Keratinocyte (primary cell): ENCODE data around the gene TMEM132D. TPM values are rescaled to one million over a fixed set of nuclear protein-coding genes. Genes with fewer than 3 reads are reported as not detected.

ENCODE experiments used
- DNase-seq: peaks from one replicate; pipeline ENCODE4 v3.0.0-alpha.2; 2011; ENCODE audit warnings: low read depth, missing footprints, low spot score
- FAIRE-seq: peaks from 2 replicates; lab custom pipeline; 2011; peaks lifted over from hg19 to GRCh38; lab: Jason Lieb, UNC
- H2AFZ ChIP-seq: 2 replicates; pipeline ENCODE4 v1.6.0; 2012; ENCODE audit warnings: low read length, control low read depth, inconsistent platforms; ENCODE audit not compliant: control insufficient read depth
- H3K27ac ChIP-seq: 2 replicates; pipeline ENCODE4 v1.5.1; 2011; ENCODE audit warnings: low read length; ENCODE audit not compliant: control insufficient read depth, insufficient read depth
- H3K27me3 ChIP-seq: 3 replicates; pipeline ENCODE4 v1.6.0; 2011; ENCODE audit warnings: low read length; ENCODE audit not compliant: control insufficient read depth, insufficient read depth; ENCODE audit errors: extremely low read depth
- H3K36me3 ChIP-seq, 2 experiments: 2 replicates in 1 of 2; 3 replicates in 1 of 2; pipeline ENCODE4 v1.5.1; 2011; ENCODE audit warnings: low read length in 2 of 2, mild to moderate bottlenecking in 1 of 2; ENCODE audit not compliant: control insufficient read depth in 2 of 2, insufficient read depth in 2 of 2; ENCODE audit errors: extremely low read depth in 1 of 2
- H3K4me1 ChIP-seq: 3 replicates; pipeline ENCODE4 v1.5.1; 2011; ENCODE audit warnings: low read length; ENCODE audit not compliant: control insufficient read depth, insufficient read depth; ENCODE audit errors: extremely low read depth
- H3K4me2 ChIP-seq: 3 replicates; pipeline ENCODE4 v1.6.0; 2011; ENCODE audit warnings: low read depth, low read length; ENCODE audit not compliant: control insufficient read depth, insufficient read depth; ENCODE audit errors: extremely low read depth
- H3K4me3 ChIP-seq, 3 experiments: fragments of 200-600 bp in 1 of 3; sonication (generic) in 1 of 3; 2 replicates in 2 of 3; 3 replicates in 1 of 3; pipeline ENCODE4 v1.5.1; 2011 to 2016; ENCODE audit warnings: low read length in 3 of 3, mild to moderate bottlenecking in 3 of 3, control low read depth in 2 of 3, inconsistent platforms in 1 of 3, low read depth in 1 of 3, mixed read lengths in 1 of 3, mixed run types in 1 of 3, moderate library complexity in 1 of 3; ENCODE audit not compliant: control insufficient read depth in 2 of 3, insufficient read depth in 2 of 3; ENCODE audit errors: extremely low read depth in 1 of 3
- H3K79me2 ChIP-seq: 2 replicates; pipeline ENCODE4 v1.6.0; 2012; ENCODE audit warnings: low read length; ENCODE audit not compliant: control insufficient read depth, insufficient read depth
- H3K9ac ChIP-seq: 3 replicates; pipeline ENCODE4 v1.6.0; 2011; ENCODE audit warnings: low read length; ENCODE audit not compliant: control insufficient read depth, insufficient read depth; ENCODE audit errors: extremely low read depth
- H3K9me1 ChIP-seq: 3 replicates; pipeline ENCODE4 v1.6.0; 2011; ENCODE audit warnings: low read length; ENCODE audit not compliant: control insufficient read depth, insufficient read depth; ENCODE audit errors: extremely low read depth
- H3K9me3 ChIP-seq: 2 replicates; pipeline ENCODE4 v1.5.1; 2012; ENCODE audit warnings: low read depth, low read length; ENCODE audit not compliant: control insufficient read depth
- H4K20me1 ChIP-seq: 3 replicates; pipeline ENCODE4 v1.6.0; 2011; ENCODE audit warnings: low read length; ENCODE audit not compliant: control insufficient read depth, insufficient read depth; ENCODE audit errors: extremely low read depth
- EZH2 ChIP-seq: IDR thresholded peaks from one replicate; pipeline ENCODE4 v1.6.1; 2012; ENCODE audit warnings: inconsistent platforms, mild to moderate bottlenecking, low read length, moderate library complexity
- dilution Hi-C: fragments of 300-500 bp; cut with MboI; formaldehyde crosslinking; loops from one replicate; pipeline ENCODE4 v1.7.0; 2020; ENCODE audit warnings: low sequenced_read_pairs; ENCODE audit not compliant: extremely low pct_ligation_motif_present
- polyA plus RNA-seq, 5 experiments: library from polyadenylated mRNA; depleted of rRNA in 3 of 5; stranded (reverse) in 3 of 5; stranded (forward) in 1 of 5; unstranded in 1 of 5; fragments of >200 nt; gene quantifications; 1 replicate in 1 of 5; 2 replicates in 3 of 5; 3 replicates in 1 of 5; pipeline versions ENCODE4 v1.2.1 to v1.2.3, GENCODE V29; 2011 to 2012; ENCODE audit warnings: missing spikeins in 2 of 5, low read depth in 1 of 5, low replicate concordance in 1 of 5
- TF ChIP-seq, protein P1 (sequence below), 3 experiments: IDR thresholded peaks in 1 of 3; conservative IDR thresholded peaks in 1 of 3; optimal IDR thresholded peaks in 1 of 3; 2 replicates in 2 of 3; 3 replicates in 1 of 3; pipeline versions ENCODE3 to v1.5.1; 2011; ENCODE audit warnings: low read length in 3 of 3, mild to moderate bottlenecking in 3 of 3, moderate library complexity in 2 of 3, control low read depth in 1 of 3, inconsistent platforms in 1 of 3; ENCODE audit not compliant: insufficient read depth in 2 of 3; ENCODE audit errors: extremely low read depth in 1 of 3

TMEM132D gene
- polyA plus RNA-seq, 1 donor (not counting 4 experiments of a cell fraction or from before 2014, with no cell fraction given), result not detected

DNA sequence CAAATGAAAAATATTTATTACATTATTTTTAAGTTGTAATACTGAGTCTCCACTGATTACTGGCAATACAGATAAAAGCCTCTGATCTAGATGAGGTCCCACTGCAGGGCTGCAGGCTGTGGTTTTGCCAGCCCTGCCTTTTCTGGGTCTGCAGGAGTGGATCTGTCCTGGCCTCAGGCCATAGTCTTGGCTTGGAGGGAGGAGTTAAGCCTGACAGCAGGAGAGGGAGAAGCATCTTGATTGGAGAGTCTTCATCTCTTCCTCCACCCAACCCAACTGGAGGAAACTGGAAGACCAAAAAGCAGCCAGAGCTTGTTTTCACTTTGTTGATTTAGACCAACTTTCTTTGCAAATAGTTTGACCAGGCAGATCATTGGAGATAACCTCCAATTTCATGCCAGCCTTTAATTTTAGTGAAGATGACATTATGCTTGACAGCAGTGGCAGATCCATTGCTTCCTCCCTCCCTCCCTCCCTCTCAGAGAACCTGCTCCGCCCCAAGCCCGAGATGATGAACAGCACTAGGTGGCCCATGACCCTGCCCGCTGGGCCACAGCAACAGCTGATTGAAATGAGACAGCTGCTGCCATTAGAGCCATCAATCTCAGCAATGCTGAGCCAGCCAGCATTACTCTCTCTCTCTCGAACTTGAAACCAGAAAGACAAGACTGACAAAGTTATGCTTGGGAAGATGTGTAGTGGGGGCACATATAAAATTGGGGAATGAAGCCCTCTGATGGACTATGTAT lies 828.2 kb downstream of the TMEM132D start:
- FAIRE-seq, result no peak
- H3K27me3 ChIP-seq, result no peaks in the 10 kb centered on the region
- no peak for TF ChIP-seq EZH2
- TF ChIP-seq, protein P1, sequence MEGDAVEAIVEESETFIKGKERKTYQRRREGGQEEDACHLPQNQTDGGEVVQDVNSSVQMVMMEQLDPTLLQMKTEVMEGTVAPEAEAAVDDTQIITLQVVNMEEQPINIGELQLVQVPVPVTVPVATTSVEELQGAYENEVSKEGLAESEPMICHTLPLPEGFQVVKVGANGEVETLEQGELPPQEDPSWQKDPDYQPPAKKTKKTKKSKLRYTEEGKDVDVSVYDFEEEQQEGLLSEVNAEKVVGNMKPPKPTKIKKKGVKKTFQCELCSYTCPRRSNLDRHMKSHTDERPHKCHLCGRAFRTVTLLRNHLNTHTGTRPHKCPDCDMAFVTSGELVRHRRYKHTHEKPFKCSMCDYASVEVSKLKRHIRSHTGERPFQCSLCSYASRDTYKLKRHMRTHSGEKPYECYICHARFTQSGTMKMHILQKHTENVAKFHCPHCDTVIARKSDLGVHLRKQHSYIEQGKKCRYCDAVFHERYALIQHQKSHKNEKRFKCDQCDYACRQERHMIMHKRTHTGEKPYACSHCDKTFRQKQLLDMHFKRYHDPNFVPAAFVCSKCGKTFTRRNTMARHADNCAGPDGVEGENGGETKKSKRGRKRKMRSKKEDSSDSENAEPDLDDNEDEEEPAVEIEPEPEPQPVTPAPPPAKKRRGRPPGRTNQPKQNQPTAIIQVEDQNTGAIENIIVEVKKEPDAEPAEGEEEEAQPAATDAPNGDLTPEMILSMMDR (optimal IDR thresholded peaks at IDR 0.05 in 1 of 3, IDR thresholded peaks at IDR 0.05 in 1 of 3, conservative IDR thresholded peaks at IDR 0.05 in 1 of 3; ENCODE audit: extremely low read depth in 1 of 3, insufficient read depth in 2 of 3, low read length in 3 of 3), result no peak

DNA sequence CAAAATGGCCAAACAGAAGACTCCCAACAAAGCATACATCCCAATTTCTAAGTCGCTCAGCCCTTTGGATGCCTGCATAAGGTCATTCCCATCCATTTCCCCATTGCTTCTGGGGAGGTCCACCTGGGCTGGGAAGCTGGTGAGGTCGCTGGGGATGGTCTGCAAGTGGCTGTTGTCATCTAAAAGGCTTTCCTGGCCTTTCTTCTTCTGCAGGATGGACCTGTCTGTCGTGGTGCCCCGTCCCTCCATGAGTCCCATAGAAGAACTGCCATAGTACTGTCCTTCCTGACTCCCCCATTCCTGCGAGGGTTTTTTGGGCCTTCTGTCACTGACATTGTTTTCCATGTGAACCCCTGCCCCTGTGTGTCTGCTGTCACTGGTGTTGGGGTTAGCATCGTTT lies 829.4 kb downstream of the TMEM132D start:
- peaks cover 11% of the 10 kb centered on the region for H3K9me3 ChIP-seq
- H3K9me1 ChIP-seq, result no peaks in the 10 kb centered on the region
- H3K79me2 ChIP-seq, result no peaks in the 10 kb centered on the region
- H3K27me3 ChIP-seq, result no peaks in the 10 kb centered on the region
- no peak overlapping the region for H3K4me3 ChIP-seq
- FAIRE-seq (no peak), DNase-seq (no peak)
- H2AFZ ChIP-seq, result no peak overlapping the region
- no peak overlapping the region for H3K4me2 ChIP-seq
- no peak overlapping the region for H3K9ac ChIP-seq
- TF ChIP-seq, protein P1 (optimal IDR thresholded peaks at IDR 0.05 in 1 of 3, IDR thresholded peaks at IDR 0.05 in 1 of 3, conservative IDR thresholded peaks at IDR 0.05 in 1 of 3; ENCODE audit: extremely low read depth in 1 of 3, insufficient read depth in 2 of 3, low read length in 3 of 3), result no peak
- no peak for TF ChIP-seq EZH2
- no peaks in the 10 kb centered on the region for H4K20me1 ChIP-seq
- dilution Hi-C loops, result no loop called here
- no peak overlapping the region for H3K27ac ChIP-seq
- no peaks in the 10 kb centered on the region for H3K36me3 ChIP-seq
- H3K4me1 ChIP-seq, result no peaks in the 10 kb centered on the region

More for the DNA sequence above, 828.2 kb downstream of the TMEM132D start:
- no peaks in the 10 kb centered on the region for H3K36me3 ChIP-seq
- H3K9me3 ChIP-seq, result peaks cover 11% of the 10 kb centered on the region
- H3K27ac ChIP-seq, result no peak overlapping the region
- no peak overlapping the region for H2AFZ ChIP-seq
- H3K9me1 ChIP-seq, result no peaks in the 10 kb centered on the region
- no peaks in the 10 kb centered on the region for H4K20me1 ChIP-seq
- dilution Hi-C loops, result no loop called here
- H3K4me2 ChIP-seq, result no peak overlapping the region
- no peaks in the 10 kb centered on the region for H3K79me2 ChIP-seq
- H3K9ac ChIP-seq, result no peak overlapping the region
- H3K4me3 ChIP-seq, result no peak overlapping the region
- DNase-seq, result no peak
- H3K4me1 ChIP-seq, result no peaks in the 10 kb centered on the region
